OCI-LY7 (cell line): ENCODE results near the gene UBD.

Experiments used
- EZH2phosphoT487 ChIP-seq: fragments of 200-600 bp; sonication (generic); IDR thresholded peaks from 2 replicates; pipeline ENCODE4 v1.6.1; 2018; ENCODE audit warnings: low read depth, borderline replicate concordance, mild to moderate bottlenecking, mixed run types, antibody characterized with exemption, low read length, moderate library complexity, mixed read lengths
- TF ChIP-seq, protein P1 (sequence below): fragments of 200-600 bp; sonication (generic); conservative IDR thresholded peaks from 2 replicates; pipeline ENCODE4 v1.5.1; 2014; ENCODE audit warnings: mild to moderate bottlenecking, antibody characterized with exemption, low read length, moderate library complexity, mixed read lengths

GRCh38 chr6:29558439-29559079 lies 973 bp downstream of the UBD start:
- TF ChIP-seq, protein P1, sequence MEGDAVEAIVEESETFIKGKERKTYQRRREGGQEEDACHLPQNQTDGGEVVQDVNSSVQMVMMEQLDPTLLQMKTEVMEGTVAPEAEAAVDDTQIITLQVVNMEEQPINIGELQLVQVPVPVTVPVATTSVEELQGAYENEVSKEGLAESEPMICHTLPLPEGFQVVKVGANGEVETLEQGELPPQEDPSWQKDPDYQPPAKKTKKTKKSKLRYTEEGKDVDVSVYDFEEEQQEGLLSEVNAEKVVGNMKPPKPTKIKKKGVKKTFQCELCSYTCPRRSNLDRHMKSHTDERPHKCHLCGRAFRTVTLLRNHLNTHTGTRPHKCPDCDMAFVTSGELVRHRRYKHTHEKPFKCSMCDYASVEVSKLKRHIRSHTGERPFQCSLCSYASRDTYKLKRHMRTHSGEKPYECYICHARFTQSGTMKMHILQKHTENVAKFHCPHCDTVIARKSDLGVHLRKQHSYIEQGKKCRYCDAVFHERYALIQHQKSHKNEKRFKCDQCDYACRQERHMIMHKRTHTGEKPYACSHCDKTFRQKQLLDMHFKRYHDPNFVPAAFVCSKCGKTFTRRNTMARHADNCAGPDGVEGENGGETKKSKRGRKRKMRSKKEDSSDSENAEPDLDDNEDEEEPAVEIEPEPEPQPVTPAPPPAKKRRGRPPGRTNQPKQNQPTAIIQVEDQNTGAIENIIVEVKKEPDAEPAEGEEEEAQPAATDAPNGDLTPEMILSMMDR, result no peak
- TF ChIP-seq EZH2phosphoT487, result no peak
